Large intestine (tissue), 3 donors: ENCODE results near the gene PCLAF. TPM values are rescaled to one million over a fixed set of nuclear protein-coding genes. Genes with fewer than 3 reads are reported as not detected.
"Not testable (repeated sequence)": the region's sequence is repeated elsewhere in the genome, so short reads cannot be mapped to it uniquely, and the experiment has no call there.

ENCODE experiments used
- DNase-seq, 2 donors: peaks; one replicate each; pipeline versions ENCODE4 v3.0.0 to v3.0.0-alpha.2; 2013
- H3K27ac ChIP-seq: one replicate; pipeline ENCODE4 v1.5.1; 2013; ENCODE audit warnings: low read length
- H3K27me3 ChIP-seq: 2 replicates; pipeline ENCODE4 v1.6.1; 2013; ENCODE audit warnings: low read length; ENCODE audit not compliant: control insufficient read depth, insufficient read depth
- H3K36me3 ChIP-seq: 2 replicates; pipeline ENCODE4 v1.6.1; 2013; ENCODE audit warnings: low read length; ENCODE audit not compliant: control insufficient read depth, insufficient read depth
- H3K4me1 ChIP-seq: one replicate; pipeline ENCODE4 v1.6.1; 2013; ENCODE audit warnings: low read length; ENCODE audit not compliant: control insufficient read depth, insufficient read depth
- H3K4me3 ChIP-seq: one replicate; pipeline ENCODE4 v1.5.1; 2013; ENCODE audit warnings: low read length
- H3K9me3 ChIP-seq: one replicate; pipeline ENCODE4 v1.6.1; 2013; ENCODE audit warnings: mild to moderate bottlenecking, low read depth, low read length, moderate library complexity; ENCODE audit not compliant: control insufficient read depth
- WGBS: methylation state at CpG from one replicate; pipeline ENCODE4 v1.1.5; 2013; ENCODE audit warnings: low lambda C conversion rate; ENCODE audit not compliant: insufficient coverage; 5-methylcytosine and 5-hydroxymethylcytosine counted together
- polyA plus RNA-seq: library from polyadenylated mRNA; unstranded; fragments of 120-200 nt; gene quantifications from one replicate; pipeline ENCODE4 v1.2.1, GENCODE V29; 2013

The PCLAF gene
- polyA plus RNA-seq, 1 donor: 33.3 TPM

DNA sequence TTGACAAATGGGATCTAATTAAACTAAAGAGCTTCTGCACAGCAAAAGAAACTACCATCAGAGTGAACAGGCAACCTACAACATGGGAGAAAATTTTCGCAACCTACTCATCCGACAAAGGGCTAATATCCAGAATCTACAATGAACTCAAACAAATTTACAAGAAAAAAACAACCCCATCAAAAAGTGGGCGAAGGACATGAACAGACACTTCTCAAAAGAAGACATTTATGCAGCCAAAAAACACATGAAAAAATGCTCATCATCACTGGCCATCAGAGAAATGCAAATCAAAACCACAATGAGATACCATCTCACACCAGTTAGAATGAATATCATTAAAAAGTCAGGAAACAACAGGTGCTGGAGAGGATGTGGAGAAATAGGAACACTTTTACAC, 49.6 kb downstream of the PCLAF start:
- not testable (repeated sequence) for H3K27ac ChIP-seq, H3K4me1 ChIP-seq, DNase-seq, H3K9me3 ChIP-seq, H3K4me3 ChIP-seq, H3K36me3 ChIP-seq, H3K27me3 ChIP-seq
- WGBS: no CpG with 5 or more reads among the region's 3 CpGs

DNA sequence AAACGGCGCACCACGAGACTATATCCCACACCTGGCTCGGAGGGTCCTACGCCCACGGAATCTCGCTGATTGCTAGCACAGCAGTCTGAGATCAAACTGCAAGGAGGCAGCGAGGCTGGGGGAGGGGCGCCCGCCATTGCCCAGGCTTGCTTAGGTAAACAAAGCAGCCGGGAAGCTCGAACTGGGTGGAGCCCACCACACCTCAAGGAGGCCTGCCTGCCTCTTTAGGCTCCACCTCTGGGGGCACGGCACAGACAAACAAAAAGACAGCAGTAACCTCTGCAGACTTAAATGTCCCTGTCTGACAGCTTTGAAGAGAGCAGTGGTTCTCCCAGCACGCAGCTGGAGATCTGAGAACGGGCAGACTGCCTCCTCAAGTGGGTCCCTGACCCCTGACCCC, 54.3 kb downstream of the PCLAF start:
- H3K4me3 ChIP-seq, DNase-seq: not testable (repeated sequence)

DNA sequence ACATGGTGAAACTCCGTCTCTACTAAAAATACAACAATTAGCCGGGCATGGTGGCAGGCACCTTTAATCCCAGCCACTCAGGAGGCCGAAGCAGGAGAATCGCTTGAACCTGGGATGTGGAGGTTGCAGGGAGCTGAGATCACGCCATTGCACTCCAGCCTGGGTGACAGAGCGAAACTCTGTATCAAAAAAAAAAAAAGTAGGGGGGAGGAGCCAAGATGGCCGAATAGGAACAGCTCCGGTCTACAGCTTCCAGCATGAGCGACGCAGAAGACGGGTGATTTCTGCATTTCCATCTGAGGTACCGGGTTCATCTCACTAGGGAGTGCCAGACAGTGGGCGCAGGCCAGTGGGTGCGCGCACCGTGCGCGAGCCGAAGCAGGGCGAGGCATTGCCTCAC, 54.8 kb downstream of the PCLAF start:
- not testable (repeated sequence) for H3K36me3 ChIP-seq, H3K4me3 ChIP-seq, H3K27me3 ChIP-seq, DNase-seq, H3K27ac ChIP-seq, H3K4me1 ChIP-seq, H3K9me3 ChIP-seq
- no CpG with 5 or more reads among the region's 20 CpGs for WGBS

More for the DNA sequence above, 54.3 kb downstream of the PCLAF start:
- not testable (repeated sequence) for H3K4me1 ChIP-seq, H3K27ac ChIP-seq, H3K36me3 ChIP-seq, H3K9me3 ChIP-seq, H3K27me3 ChIP-seq
- WGBS: no CpG with 5 or more reads among the region's 15 CpGs

DNA sequence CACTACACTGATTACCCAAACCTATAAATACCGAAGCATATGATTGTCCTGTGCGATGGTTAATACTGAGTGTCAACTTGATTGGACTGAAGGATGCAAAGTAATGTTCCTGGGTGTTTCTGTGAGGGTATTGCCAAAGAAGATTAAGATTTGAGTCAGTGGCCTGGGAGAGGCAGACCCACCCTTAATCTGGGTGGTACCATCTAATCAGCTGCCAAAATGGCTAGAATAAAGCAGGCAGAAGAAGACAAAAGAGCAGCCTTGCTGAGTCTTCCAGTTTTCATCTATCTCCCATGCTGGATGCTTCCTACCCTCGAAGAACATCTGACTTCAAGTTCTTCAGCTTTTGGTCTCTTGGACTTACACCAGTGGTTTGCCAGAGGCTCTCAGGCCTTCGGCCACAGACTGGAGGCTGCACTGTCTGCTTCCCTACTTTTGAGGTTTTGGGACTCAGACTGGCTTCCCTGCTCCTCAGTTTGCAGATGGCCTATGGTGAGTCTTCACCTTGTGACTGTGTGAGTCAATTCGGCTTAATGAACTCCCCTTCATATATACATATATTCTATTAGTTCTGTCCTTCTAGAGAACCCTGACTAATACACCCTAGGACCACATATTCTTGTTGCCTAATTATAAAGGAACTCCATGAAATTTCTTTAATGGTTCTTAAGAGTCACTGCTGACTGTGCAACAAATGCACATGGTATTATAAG, 56.9 kb downstream of the PCLAF start:
- no CpG with 5 or more reads among the region's 5 CpGs for WGBS
- Histone ChIP-seq H3K4me3 (no peak overlapping the region), H3K27me3 (no peaks in the 10 kb centered on the region), H3K4me1 (no peaks in the 10 kb centered on the region), H3K27ac (no peak overlapping the region), H3K9me3 (no peaks in the 10 kb centered on the region), H3K36me3 (no peaks in the 10 kb centered on the region)
- DNase-seq: no peak

DNA sequence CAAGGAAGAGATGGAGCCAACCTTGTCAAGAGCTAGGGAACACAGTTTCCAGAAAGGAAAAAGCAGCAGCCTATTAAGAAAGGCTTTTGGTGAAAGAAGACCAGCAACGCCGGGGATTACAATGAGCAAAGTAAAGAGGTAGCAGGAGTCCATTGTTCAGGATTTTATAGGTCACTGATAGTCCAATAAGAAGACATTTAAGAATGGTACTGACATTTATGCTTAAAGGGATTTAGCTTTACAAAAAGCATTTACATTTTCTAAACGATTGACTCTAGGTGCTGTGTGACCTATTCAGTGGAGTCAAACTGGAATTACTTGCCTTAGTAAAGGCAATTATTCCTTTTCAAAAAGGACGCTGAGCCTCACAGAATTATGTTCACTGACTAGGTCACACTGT, 66.0 kb downstream of the PCLAF start:
- Histone ChIP-seq H3K4me1 (no peaks in the 10 kb centered on the region), H3K9me3 (no peaks in the 10 kb centered on the region), H3K27me3 (no peaks in the 10 kb centered on the region), H3K4me3 (no peak overlapping the region), H3K27ac (no peak overlapping the region), H3K36me3 (no peaks in the 10 kb centered on the region)
- no peak for DNase-seq
- WGBS: 90% methylated on average over 2 of the region's 4 CpGs

DNA sequence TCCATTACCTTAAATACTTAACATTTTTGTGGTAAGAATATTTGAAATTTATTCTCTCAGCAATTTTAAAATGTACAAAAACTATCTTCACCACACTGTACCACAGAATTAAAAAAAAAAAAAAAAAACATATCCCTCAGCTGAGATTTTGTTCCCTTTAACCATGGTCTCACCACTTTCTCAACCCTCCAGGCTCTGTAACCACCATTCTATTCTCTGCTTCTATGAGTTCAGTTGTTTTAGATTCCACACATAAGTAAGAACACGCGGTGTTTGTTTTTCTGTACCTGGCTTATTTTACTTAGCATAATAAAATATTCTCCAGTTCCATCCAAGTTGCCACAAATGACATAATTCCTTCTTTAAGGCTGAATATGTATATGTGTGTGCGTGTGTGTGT, 66.8 kb downstream of the PCLAF start:
- Histone ChIP-seq H3K27me3 (no peaks in the 10 kb centered on the region), H3K4me3 (no peak overlapping the region), H3K27ac (no peak overlapping the region), H3K36me3 (no peaks in the 10 kb centered on the region), H3K9me3 (no peaks in the 10 kb centered on the region), H3K4me1 (no peaks in the 10 kb centered on the region)
- no peak for DNase-seq
- 80% methylated on average over 1 of the region's 3 CpGs for WGBS

Other genes starting within 250 kb of the PCLAF start
- gene SNX22, start 229.7 kb downstream of the PCLAF start, polyA plus RNA-seq: 2.7 TPM
- gene PPIB, start 218.4 kb downstream of the PCLAF start, polyA plus RNA-seq: 513 TPM
- 11.9 TPM for gene CSNK1G1, start 25.3 kb downstream of the PCLAF start, polyA plus RNA-seq
- 25.7 TPM for gene TRIP4, start 6.4 kb upstream of the PCLAF start, polyA plus RNA-seq
- 24.4 TPM for gene ZNF609, start 79.1 kb upstream of the PCLAF start, polyA plus RNA-seq